ENCODE results near the gene RIMBP3B. TPM values are rescaled to one million over a fixed set of nuclear protein-coding genes. Genes with fewer than 3 reads are reported as not detected.
"Not testable (repeated sequence)": the region's sequence is repeated elsewhere in the genome, so short reads cannot be mapped to it uniquely, and the experiment has no call there.

RIMBP3B gene
- total RNA-seq, 1 donor from 2014 or later, result 0.16 TPM

DNA sequence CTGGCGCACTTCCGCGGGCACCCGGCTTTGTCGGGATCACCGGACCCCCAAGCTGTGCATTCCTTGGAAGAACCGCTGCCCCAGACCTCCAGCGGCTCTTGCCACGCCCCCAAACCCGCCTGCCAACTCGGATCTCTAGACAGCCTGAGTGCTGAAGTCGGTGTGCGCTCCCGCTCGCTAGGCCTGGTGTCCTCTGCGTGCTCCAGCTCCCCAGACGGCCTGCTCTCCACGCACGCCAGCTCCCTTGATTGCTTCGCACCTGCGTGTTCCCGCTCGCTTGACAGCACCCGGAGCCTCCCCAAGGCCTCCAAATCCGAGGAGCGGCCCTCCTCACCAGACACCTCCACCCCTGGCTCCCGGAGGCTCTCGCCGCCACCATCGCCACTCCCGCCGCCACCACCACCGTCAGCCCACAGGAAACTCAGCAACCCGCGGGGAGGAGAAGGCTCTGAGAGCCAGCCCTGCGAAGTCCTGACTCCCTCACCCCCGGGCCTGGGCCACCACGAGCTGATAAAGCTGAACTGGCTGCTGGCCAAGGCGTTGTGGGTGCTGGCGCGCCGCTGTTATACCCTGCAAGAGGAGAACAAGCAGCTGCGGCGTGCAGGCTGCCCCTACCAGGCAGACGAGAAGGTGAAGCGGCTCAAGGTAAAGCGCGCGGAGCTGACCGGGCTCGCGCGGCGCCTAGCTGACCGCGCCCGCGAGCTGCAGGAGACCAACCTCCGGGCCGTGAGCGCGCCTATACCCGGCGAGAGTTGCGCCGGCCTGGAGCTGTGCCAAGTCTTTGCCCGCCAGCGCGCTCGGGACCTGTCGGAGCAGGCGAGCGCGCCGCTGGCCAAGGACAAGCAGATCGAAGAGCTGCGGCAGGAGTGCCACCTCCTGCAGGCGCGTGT, 1.2 kb downstream of the RIMBP3B start:
- CTCF ChIA-PET; H3K36me3 Mint-ChIP-seq (ENCODE audit: low read depth); H3K27ac Mint-ChIP-seq; H3K27me3 Mint-ChIP-seq; H3K4me1 Mint-ChIP-seq; H3K4me3 Mint-ChIP-seq; DNase-seq; H3K9me3 Mint-ChIP-seq; POLR2A ChIA-PET; intact Hi-C loops (cut with micrococcal nuclease): not testable (repeated sequence)
- ATAC-seq (ENCODE audit: low read depth), result peak; percentile 63

DNA sequence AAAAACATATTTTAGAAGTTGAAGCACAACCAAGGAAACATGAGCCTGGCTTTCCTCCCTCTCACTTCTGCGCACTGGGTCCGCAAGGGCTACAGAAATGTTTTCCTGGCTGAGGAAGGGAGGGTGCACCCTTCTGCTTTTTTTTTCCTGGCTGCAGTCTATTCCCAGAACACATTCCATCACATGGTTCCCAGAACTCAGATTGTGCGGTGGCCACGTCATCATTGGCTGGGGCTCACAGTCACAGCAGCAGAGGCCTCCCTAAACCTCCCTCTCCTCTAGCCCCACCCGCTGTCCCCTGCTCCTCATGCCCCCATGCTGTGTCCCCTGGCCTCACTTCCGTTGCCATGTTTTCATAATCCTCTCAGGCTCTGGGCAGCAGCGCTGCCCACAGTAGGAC, 5.9 kb downstream of the RIMBP3B start:
- H3K27me3 Mint-ChIP-seq; H3K4me3 Mint-ChIP-seq; CTCF ChIA-PET; H3K27ac Mint-ChIP-seq; POLR2A ChIA-PET; ATAC-seq (ENCODE audit: low read depth); H3K4me1 Mint-ChIP-seq; DNase-seq; intact Hi-C loops (cut with micrococcal nuclease); H3K36me3 Mint-ChIP-seq (ENCODE audit: low read depth); H3K9me3 Mint-ChIP-seq: not testable (repeated sequence)

DNA sequence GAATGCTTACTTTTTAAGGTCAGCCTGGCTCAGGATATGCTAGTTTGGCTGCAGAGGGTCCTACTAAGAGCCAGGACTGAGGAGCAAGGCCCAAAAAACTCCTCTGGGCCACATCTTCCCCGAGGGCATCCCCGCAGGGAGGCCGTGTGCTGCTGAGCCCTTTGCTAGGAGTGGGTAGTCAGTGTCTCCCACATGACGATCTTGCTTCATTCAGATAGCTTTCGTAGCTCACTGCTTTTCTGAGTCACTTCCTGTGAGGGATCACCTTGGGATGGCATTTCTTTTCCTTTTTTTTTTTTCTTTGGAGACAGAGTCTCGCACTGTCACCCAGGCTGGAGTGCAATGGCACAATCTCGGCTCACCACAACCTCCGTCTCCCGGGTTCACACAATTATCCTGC, 6.5 kb downstream of the RIMBP3B start:
- H3K9me3 Mint-ChIP-seq; H3K27ac Mint-ChIP-seq; CTCF ChIA-PET; H3K36me3 Mint-ChIP-seq (ENCODE audit: low read depth); H3K4me1 Mint-ChIP-seq; intact Hi-C loops (cut with micrococcal nuclease); H3K27me3 Mint-ChIP-seq; POLR2A ChIA-PET; H3K4me3 Mint-ChIP-seq; DNase-seq; ATAC-seq (ENCODE audit: low read depth): not testable (repeated sequence)

DNA sequence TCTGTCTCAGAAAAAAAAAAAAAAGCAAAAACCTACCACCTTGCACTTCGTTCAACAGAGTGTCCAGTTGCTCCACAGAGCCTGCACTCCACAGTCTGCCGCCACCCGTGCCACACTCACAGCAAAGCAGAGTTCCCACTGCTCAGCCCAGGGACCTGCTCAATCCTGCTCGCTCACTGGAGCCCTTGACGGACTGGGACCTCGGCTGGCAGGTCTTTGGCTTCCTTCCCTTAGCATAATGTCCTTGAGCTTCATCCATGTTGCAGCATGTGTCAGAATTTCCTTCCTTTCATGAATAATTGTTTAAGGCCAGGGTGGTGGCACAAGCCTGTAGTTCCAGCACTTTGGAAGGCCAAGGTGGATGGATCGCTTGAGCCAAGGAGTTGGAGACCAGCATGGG, 11.1 kb downstream of the RIMBP3B start:
- H3K4me1 Mint-ChIP-seq; ATAC-seq (ENCODE audit: low read depth); DNase-seq; H3K9me3 Mint-ChIP-seq; CTCF ChIA-PET; POLR2A ChIA-PET; H3K36me3 Mint-ChIP-seq (ENCODE audit: low read depth); H3K4me3 Mint-ChIP-seq; intact Hi-C loops (cut with micrococcal nuclease); H3K27me3 Mint-ChIP-seq; H3K27ac Mint-ChIP-seq: not testable (repeated sequence)

DNA sequence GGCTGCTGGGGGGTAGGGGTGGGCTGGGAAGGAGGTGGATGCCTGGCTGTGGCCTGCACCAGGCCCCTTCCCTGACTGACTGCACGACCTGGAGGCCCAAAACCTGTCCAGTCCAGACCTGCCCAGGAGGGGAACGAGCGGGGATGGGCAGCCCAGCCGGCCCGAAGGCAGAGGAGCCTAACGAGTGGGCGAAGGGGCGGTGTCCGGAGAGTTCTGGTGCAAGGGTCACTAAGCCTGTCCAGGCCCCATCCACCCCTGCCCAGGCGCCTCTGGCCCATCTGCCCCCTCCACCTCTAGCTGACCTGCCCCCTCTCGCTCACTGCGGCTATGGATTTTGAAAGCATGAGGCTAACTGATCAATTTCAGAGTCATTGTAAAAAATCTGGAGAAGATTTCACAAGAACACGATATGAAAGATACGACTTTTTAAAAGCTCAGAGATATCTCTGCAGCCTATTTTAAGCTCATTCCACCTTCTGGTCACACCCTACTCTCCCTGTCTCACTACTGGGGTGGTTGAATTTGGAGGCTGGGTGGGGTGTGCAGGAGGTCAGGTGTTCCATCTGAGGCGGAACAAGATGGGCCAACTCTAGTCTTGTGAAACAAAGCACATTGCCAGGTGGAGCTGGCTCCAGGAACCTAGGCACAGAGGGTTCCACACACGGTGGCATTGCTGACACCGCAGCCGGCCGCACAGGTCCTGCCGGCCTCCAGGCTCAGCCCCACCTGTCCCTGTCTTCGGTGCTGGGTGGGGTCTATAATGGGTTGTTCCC, 17.8 kb downstream of the RIMBP3B start:
- H3K9me3 Mint-ChIP-seq; H3K36me3 Mint-ChIP-seq (ENCODE audit: low read depth); H3K27ac Mint-ChIP-seq; H3K4me1 Mint-ChIP-seq; H3K4me3 Mint-ChIP-seq; ATAC-seq (ENCODE audit: low read depth); H3K27me3 Mint-ChIP-seq; DNase-seq; intact Hi-C loops (cut with micrococcal nuclease); POLR2A ChIA-PET; CTCF ChIA-PET: not testable (repeated sequence)

DNA sequence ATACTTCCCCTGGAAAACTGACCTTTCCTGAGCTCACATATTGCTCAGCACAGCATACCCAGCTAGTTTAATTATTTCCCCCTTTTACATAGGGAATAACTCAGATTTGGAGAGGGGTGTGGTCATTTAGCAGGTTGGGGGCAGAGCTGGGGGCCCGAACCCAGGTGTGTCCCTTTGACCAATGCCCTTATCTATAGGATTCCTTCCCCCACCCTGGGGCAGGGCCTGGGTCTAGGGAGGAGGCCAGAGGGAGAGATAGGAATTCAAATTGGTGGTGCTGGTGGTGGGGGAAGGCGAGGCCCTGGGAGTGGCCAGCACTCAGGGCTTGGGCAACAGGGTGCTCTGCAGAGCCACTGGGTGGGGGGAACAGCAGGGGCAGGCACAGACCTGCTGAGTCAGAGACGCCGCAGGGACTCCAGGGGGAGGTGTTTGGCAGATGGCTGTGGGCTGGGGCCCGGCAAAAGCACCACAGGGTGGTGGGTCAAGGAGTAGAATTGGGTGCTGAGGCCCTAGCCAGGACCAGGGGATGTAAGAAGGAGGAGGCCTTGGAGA, 19.3 kb downstream of the RIMBP3B start:
- H3K36me3 Mint-ChIP-seq (ENCODE audit: low read depth); H3K27ac Mint-ChIP-seq; H3K4me3 Mint-ChIP-seq; ATAC-seq (ENCODE audit: low read depth); intact Hi-C loops (cut with micrococcal nuclease); H3K9me3 Mint-ChIP-seq; POLR2A ChIA-PET; H3K4me1 Mint-ChIP-seq; CTCF ChIA-PET; DNase-seq; H3K27me3 Mint-ChIP-seq: not testable (repeated sequence)

DNA sequence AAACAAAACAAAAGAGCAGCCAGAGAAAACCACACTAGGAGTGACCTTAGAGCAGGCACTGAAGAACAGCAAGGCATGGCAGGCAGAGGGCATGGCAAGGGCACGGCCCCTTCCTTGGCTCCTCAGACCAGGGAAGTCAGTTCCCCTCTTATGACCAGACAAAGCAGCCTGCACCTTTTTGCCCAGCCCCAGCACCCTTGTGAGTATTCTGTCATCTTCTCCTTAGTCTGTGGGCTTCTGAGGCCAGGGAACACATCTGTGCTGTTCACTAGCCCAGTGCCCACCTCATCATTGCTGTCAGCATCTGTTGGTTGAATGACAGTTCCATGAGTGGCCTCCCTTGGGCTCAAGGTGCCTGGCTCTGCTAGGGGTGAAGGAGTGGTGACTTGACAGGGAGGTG, 23.6 kb downstream of the RIMBP3B start:
- H3K4me1 Mint-ChIP-seq; H3K27ac Mint-ChIP-seq; CTCF ChIA-PET; H3K9me3 Mint-ChIP-seq; intact Hi-C loops (cut with micrococcal nuclease); ATAC-seq (ENCODE audit: low read depth); DNase-seq; POLR2A ChIA-PET; H3K27me3 Mint-ChIP-seq; H3K4me3 Mint-ChIP-seq; H3K36me3 Mint-ChIP-seq (ENCODE audit: low read depth): not testable (repeated sequence)

DNA sequence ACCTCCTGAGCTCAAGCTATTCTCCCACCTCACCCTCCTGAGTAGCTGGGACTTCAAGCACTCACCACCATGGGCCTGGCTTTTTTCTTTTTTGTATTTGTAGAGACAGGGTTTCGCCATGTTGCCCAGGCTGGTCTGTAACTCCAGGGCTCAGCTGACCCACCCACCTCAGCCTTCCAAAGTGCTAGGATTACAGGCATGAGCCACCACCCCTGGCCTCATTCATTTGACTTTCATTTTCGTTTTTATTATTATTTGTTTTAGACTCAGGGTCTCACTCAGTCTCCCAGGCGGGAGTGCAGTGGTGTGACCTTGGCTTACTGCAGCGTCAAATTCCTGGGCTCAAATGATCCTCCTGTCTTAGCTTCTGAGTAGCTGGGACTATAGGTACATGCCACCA, 24.2 kb downstream of the RIMBP3B start:
- H3K27ac Mint-ChIP-seq; CTCF ChIA-PET; H3K4me1 Mint-ChIP-seq; H3K36me3 Mint-ChIP-seq (ENCODE audit: low read depth); H3K9me3 Mint-ChIP-seq; H3K4me3 Mint-ChIP-seq; POLR2A ChIA-PET; intact Hi-C loops (cut with micrococcal nuclease); DNase-seq; ATAC-seq (ENCODE audit: low read depth); H3K27me3 Mint-ChIP-seq: not testable (repeated sequence)

DNA sequence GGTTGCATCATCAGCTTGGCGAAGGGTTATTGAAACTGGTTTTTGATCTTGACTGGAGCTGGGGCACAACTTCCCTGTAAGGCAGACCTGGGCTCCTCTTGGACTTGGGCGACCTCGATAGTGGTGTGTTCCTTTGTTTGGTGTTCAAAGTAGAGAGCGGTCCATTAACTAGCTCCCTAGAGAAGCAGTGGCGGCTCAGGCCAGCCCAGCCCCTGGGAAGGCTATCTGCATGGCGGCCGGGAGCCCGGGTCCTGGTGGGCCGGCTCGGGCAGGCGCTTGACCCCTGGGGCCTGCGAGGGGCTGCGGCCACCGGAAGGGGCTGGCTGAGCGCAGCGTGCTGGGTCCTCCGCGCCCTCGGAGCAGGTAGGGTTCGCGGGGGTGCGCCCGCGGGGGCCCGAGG, 32.8 kb downstream of the RIMBP3B start:
- ATAC-seq (ENCODE audit: low read depth); H3K36me3 Mint-ChIP-seq (ENCODE audit: low read depth); H3K9me3 Mint-ChIP-seq; intact Hi-C loops (cut with micrococcal nuclease); H3K4me3 Mint-ChIP-seq; CTCF ChIA-PET; DNase-seq; H3K27me3 Mint-ChIP-seq; H3K27ac Mint-ChIP-seq; H3K4me1 Mint-ChIP-seq; POLR2A ChIA-PET: not testable (repeated sequence)

DNA sequence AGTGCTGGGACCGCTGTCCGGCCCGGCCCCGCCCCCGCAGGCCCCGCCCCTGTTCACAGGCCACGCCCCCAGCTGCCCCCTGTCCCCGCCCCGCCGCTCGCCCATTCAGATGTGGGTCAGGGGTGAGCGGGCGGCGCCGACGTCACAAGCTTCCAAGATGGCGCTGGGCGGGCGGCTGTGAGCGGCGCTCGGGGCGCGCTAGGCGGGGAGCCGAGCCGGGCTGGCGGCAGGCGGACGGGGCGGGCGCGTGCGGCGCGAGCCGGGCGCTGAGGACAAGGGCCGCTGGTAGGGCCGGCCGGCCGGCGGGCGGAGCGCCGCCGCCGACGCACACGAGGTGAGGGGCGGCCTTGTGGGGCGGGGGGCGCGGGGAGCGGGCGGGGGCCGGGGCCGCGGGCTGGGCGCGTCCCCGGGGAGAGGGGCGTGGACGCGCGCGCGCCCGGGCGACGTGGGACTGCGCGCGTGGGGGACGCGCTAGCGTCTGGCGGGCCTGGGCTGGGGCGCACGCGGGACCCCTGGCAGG, 33.7 kb downstream of the RIMBP3B start, which contains the start of gene HIC2:
Gene HIC2, plus strand, starts transcription at position 145 of the 520 bp plus-strand sequence. CDS start 25,461 bp downstream, outside the sequence.
- H3K4me1 Mint-ChIP-seq; H3K27me3 Mint-ChIP-seq; H3K9me3 Mint-ChIP-seq; H3K27ac Mint-ChIP-seq; H3K36me3 Mint-ChIP-seq (ENCODE audit: low read depth); intact Hi-C loops (cut with micrococcal nuclease); H3K4me3 Mint-ChIP-seq; POLR2A ChIA-PET; CTCF ChIA-PET: not testable (repeated sequence)
- peak; percentile 44 for DNase-seq
- ATAC-seq (ENCODE audit: low read depth), result peak; percentile 92

DNA sequence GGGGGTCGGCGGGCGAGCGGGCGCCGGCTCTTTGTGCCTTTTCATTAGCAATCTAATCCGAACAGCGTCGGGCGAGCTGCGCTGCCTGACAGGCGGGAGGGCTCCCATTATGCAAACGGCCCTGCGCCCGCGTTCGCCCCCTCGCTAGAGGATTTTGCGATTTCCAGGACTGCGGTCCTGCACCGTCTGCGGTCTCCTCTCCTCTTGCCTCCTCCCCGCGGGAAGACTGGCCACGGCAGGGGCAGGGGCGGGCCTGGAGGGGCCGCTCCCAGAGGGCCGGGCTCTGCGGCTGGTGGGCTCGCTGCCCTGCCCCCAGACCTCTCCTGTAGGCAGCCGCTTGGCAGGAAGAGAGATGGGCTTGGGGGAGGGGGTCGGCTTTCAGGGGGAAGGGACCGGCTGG, 34.3 kb downstream of the RIMBP3B start:
- H3K9me3 Mint-ChIP-seq; H3K27me3 Mint-ChIP-seq; DNase-seq; H3K27ac Mint-ChIP-seq; ATAC-seq (ENCODE audit: low read depth); CTCF ChIA-PET; H3K4me3 Mint-ChIP-seq; intact Hi-C loops (cut with micrococcal nuclease); POLR2A ChIA-PET; H3K4me1 Mint-ChIP-seq; H3K36me3 Mint-ChIP-seq (ENCODE audit: low read depth): not testable (repeated sequence)
